ENCODE results near the gene RNF138. TPM values are rescaled to one million over a fixed set of nuclear protein-coding genes. Genes with fewer than 3 reads are reported as not detected.

Gene RNF138
- total and polyA plus RNA-seq, 2 of the 13 experiments (the other 11 are each of a cell fraction or from before 2014, with no cell fraction given), result 14.6 to 33.6 TPM

- TF ChIP-seq ZNF512B (CRISPR knock-in tag; IDR thresholded peaks at IDR 0.05; ENCODE audit: borderline replicate concordance), result 0 out of 2 replicates have a peak, but pooled peaks have one; percentile 40
- TF ChIP-seq PTBP1 (IDR thresholded peaks at IDR 0.05; ENCODE audit: low read depth, low read length, poor library complexity, severe bottlenecking), result no peak
- no peak; the same call in 1 of the 2 replicates for TF ChIP-seq ZFP90 (CRISPR knock-in tag; IDR thresholded peaks at IDR 0.05; ENCODE audit: borderline replicate concordance)
- no peak for TF ChIP-seq REST (IDR thresholded peaks at IDR 0.05; ENCODE audit: borderline replicate concordance in 1 of 2, low read depth in 1 of 2, low read length in 2 of 2)
- no peak for TF ChIP-seq ZBTB7A (CRISPR knock-in tag; IDR thresholded peaks at IDR 0.05)
- no peak for TF ChIP-seq FOXP4 (CRISPR knock-in tag; IDR thresholded peaks at IDR 0.05)
- 0 out of 2 replicates have a peak, but pooled peaks have one; percentile 58 for TF ChIP-seq IRF2 (CRISPR knock-in tag; IDR thresholded peaks at IDR 0.05)
- TF ChIP-seq GTF3A (CRISPR knock-in tag; conservative IDR thresholded peaks at IDR 0.05), result no peak
- TF ChIP-seq FOXK2 (IDR thresholded peaks at IDR 0.05), result no peak
- TF ChIP-seq ZNF552 (CRISPR knock-in tag; IDR thresholded peaks at IDR 0.05; ENCODE audit: borderline replicate concordance), result peak; percentile 90
- no peak for TF ChIP-seq CEBPB (IDR thresholded peaks at IDR 0.05; ENCODE audit: borderline replicate concordance, low read depth, low read length)
- no peak for TF ChIP-seq RFXANK (CRISPR knock-in tag; IDR thresholded peaks at IDR 0.05)
- TF ChIP-seq MTERF4 (CRISPR knock-in tag; IDR thresholded peaks at IDR 0.05), result 0 out of 2 replicates have a peak, but pooled peaks have one; percentile 74
- no peak for TF ChIP-seq TP53 (CRISPR knock-in tag; conservative IDR thresholded peaks at IDR 0.05)
- TF ChIP-seq ZNF670 (CRISPR knock-in tag; IDR thresholded peaks at IDR 0.05; ENCODE audit: borderline replicate concordance), result no peak
- TF ChIP-seq PRDM4 (CRISPR knock-in tag; IDR thresholded peaks at IDR 0.05; ENCODE audit: borderline replicate concordance), result no peak
Measured at GRCh38 chr18:32091724-32092421, at the start of gene RNF138 (continued).
